HG03442 (cell line): ENCODE results near the gene CHGA.

Experiments used
- ATAC-seq: cut with Tn5 transposase; IDR thresholded peaks from one replicate; pipeline ENCODE4 v1.9.1; 2021; ENCODE audit warnings: mild to moderate bottlenecking, moderate library complexity; ENCODE audit not compliant: unreplicated experiment

The CHGA gene

DNA sequence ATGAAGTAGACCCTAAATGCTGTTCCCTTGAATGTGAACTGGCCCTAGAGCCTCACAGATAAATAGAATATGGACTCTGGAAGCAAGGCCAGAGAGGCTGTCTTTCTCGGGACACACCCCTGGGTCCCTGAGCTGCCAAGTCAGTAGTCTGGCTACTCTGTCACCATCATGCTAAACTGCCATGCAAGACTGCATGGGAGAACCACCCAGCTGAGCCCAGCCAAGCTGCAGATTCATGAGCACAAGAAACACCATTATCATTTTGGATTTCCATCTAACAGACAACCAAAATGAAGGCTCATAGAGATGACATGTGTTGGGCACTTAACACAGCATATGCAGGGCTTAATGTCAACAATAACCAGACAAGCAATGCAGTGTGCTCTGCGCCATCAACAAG is 53.3 kb downstream of the CHGA start:
- no peak for ATAC-seq

DNA sequence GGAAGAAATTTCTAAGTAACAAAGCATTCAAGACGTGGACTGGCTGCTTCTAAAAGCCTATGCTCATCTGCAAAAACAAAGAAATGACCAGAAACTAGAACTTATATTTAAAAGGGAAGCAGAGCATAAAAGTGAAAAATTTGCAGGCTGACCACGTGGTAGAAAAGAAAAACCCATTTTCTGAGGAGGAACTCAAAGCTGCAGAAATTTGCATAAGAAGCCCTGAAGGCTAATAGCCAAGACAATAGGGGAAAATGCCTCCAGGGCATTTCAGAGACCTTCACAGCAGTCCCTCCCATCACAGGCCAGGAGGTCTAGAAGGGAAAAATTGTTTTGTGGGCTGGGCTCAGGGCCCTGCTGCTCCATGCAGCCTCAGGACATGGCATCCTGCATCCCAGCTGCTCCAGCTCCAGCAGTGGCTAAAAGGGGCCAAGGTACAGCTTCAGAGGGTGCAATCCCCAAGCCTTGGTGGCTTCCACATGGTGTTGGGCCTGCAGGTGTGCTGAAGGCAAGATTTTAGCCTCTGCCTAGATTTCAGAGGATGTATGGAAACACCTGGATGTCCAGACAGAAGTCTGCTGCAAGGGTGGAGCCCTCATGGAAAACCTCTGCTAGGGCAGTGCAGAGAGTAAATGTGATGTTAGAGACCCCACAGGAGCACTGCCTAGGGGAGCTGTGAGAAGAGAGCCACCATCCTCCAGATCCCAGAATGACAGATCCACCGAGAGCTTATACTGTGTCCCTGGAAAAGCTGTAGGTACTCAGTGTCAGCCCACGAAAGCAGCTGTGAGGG is 55.5 kb downstream of the CHGA start:
- ATAC-seq, result no peak

DNA sequence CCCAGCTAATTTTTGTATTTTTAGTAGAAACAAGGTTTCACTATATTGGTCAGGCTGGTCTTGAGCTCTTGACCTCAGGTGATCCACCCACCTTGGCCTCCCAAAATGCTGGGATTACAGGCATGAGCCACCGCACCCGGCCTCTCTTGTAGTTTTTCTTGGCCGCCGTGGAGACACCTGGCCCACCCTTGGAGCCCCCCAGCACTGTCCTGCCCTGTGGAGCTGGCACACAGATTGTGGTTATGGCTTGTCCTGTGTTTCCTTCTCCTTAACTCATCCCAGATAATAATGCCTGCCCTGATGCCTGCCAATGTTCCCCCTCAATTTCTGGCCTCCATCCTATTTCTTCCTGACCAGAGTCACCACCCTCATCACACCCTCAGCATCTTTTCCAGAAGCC is 57.9 kb downstream of the CHGA start:
- no peak for ATAC-seq

- ATAC-seq, result no peak
Measured at GRCh38 chr14:92981726-92982125, 58.8 kb downstream of the CHGA start.

DNA sequence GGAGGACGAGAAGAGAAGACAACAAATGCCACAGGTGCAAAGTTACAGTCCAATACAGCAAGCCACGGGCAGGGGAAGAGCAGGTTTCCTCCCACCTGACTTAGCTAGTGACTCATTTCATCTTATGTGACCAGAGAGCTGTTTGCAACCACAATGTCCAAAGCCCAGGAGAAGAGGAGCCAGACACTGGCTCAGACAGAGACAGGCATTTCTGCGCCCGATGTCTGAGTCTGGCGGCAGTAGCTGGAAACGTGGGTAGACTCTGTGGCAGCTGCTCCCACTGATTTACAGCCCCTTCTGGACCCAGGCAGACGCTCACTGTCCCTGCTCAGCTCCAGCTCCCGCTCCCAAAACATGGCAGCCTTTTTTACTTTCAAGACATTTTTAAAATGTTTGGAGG is 60.0 kb downstream of the CHGA start:
- no peak for ATAC-seq

DNA sequence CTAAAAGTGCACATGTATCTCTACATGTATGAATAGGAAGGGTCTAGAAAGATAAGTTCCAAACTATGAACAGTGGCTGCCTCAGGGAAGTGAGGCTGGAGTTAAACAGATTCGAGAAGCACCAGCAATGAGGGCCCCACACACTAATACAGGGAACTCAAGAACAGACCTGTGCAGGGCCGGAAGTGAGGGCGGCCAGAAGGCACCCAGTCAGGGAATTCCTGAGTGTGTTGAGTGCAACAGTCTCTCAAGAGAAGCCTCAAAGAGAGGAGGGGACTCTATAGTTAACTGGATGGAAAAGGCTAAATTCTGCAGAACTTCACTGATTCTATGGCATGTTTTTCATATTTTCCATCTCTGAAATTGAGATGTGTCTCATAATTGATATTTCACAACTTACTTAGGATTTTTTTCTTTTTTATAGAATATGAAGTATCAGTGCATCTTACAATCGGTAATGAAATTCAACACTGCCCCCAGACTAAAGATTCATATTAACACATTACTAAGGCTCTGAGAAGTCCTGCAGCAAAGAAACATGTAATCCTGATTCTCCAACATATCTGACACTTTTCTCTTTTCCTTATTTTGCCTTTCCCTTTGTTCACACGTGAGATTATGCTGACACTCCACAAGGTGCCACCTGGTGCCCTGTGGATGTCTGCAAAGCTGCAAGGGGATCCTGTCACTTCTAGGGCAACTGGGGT is 61.3 kb downstream of the CHGA start:
- no peak for ATAC-seq
